GM19193 (cell line): ENCODE results near the gene ERCC6.

Source experiments
- POLR2A ChIP-seq: IDR thresholded peaks from 4 replicates; pipeline ENCODE4 v1.6.1; 2011; ENCODE audit not compliant: insufficient read depth, insufficient read length; ENCODE audit errors: extremely low read depth

Gene ERCC6

DNA sequence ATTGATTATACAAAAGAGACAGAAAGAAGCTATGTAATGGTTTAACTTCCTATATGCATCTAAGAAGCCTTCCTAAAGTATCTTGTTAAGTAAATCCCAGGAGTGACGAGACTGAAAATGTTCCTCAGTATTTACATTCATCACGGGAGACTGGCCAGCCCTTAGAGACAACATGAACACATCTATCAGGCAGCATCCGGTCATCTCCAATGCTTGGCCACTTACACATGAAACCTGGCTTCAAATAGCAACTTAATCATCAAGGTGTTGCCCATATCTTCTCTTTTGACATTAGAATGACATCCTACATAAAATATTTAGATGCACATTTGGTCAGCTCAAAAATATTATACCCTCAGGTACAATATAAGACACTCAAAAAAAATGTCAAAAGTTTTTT, 33.8 kb downstream of the ERCC6 start:
- no peak for TF ChIP-seq POLR2A

DNA sequence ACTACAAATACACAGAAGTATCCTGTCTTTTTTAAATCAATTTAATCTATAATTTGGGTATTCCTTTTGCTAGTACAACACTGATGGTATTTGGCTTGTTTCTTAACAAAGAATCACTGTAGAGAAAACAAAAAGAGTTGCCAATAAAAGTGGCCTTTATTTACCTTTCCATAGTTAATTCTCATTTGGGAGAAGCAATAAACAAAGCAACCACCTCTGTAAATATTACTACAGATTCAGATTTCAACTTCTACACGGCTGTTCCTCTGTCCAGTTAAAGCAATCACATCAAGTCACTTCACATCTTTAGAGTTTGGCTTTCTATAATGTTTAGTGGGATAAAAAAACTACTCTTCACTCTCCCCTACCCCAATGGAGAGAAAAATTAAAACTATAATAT, 34.4 kb downstream of the ERCC6 start:
- TF ChIP-seq POLR2A, result no peak

DNA sequence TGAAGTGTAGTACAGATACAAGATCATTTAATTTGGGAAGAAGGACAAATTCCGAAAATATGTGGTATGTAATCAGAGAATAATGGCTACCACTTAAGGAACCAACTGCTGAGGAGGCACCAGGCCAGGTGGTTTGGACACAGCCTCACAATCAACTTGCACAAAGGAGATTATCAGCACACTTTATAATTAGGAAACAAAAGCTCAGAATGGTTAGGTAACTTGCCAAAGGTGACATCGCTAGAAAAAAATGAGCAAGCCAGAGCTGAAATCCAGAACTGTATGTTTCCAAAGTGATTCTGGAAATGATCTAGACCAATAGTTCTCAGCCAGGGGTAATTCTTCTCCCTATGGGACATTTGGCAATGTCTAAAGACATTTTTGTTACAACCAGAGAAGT, 36.6 kb downstream of the ERCC6 start:
- TF ChIP-seq POLR2A, result no peak

DNA sequence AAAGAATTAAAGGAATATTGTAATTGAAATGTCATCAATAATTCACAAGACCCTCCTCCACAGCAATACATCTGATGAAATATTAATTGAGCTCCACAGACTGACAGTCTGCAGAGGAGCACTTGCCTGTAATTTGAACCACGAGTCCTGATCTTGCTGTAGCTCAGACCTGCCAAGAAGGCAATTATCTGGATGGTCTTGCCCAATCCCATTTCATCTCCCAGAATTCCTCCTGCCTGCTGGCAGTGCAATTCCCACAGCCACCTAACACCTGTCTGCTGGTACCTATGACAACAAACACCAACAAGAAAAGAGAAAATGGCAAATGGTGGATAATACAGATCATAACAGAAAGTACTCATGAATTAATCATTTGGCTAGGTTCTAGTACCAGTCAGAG, 38.5 kb downstream of the ERCC6 start:
- TF ChIP-seq POLR2A, result no peak

DNA sequence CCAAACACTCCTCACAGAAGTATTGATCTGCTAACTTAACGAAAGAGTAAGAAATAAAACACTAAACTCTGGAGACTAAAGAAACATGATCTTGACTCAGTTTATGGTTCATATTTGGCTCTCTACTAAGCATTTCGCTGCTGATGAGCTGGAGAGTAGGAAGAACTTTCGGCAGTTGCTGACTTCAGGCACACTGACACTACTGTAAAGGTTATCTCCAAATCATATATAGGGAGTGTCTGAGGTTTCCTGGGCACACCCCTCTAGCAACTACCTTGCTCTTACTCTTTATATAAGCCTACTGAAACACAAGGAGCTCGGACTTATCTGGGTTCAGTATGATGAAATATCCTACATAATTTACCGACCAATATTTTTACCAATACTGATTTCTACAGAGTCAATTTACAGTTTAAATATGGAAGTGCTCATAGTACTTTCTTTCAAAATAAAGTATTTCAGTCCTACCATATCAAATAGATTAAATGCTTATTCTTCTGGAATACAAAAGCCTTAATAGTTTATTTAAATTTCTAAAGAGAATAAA, 39.5 kb downstream of the ERCC6 start:
- no peak for TF ChIP-seq POLR2A

DNA sequence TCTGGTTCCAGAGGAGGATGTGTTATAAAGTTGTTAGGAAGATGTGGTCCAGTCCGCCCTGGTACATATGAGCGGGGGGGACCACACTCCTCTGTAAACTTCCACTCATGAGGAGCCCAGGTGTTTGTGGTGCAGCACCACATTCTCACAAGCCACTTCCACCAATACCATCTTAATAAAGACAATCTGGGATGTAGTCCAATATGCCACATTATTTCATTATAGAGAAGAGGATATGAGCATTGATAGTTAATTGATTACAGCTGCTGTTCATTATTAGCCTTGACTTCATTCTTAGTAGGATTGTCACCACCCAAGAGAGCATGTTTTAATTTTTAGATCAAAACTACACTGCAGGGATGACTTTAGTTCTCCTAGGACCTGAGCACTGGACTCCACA, 40.5 kb downstream of the ERCC6 start:
- no peak for TF ChIP-seq POLR2A

DNA sequence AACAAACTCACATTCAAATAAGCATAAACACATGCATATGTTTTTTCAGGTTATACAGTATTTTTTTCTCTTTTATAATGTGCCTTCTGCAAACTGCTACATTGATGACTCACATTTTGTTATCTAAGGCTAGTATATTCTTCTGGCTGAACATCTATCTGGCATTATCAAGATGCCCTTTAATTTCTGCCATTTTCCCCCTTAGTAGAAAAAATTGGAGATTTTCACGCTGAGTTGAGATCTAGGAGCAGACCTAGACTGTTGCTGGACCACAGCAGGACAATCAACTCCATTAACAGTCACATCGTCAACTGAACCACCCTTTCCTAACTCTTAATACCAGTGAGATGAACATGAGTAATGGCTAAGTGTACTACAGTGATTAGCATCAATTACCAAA, 41.6 kb downstream of the ERCC6 start:
- no peak for TF ChIP-seq POLR2A

DNA sequence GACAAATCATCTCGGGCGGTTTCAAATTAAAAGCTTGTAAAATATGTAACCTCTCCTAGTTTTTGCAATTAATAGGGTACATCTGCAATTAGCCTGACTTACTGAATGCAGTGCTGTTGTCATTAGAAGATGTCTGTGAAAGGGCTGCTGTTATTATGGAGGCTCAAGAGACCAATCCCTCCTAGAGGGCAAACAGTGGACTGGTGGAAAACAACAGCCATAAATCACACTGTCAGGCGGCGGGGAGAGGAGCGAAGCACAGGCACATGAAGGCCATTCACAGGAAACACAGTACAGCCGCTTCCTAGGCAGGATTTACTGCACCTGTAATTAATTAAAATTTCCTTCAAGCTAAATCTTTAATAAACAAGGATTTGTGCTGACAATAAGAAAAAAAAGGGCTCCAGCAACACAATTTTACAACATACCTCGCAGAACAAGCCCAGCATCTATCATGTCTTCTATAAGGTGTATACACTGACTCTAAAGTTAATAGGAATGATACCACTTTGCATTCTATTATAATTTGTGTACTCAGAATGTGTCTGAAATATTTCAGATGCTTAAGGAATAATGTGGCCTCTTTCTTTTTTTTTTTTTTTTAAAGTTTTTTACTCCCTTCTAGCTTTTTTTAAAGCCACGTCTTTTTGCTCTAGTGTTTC, 50.7 kb downstream of the ERCC6 start:
- TF ChIP-seq POLR2A, result no peak

DNA sequence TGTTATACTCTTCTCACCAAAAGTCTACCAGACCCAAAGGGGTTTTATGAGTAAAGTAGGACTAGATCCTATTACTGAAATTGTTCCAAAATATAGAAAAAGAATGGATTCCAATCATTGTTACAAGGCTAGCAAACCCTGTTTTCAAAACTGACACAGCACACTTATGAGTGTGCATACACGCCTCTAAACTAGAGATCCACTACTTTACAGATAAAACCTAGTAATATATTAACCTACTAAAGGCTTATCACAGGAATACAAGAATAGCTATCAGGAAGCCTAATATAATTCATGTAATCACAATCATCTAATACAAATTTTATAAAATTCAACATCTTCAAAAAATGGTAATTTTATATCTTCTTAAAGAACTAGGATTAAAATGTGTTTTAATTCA, 52.2 kb downstream of the ERCC6 start:
- TF ChIP-seq POLR2A, result no peak

DNA sequence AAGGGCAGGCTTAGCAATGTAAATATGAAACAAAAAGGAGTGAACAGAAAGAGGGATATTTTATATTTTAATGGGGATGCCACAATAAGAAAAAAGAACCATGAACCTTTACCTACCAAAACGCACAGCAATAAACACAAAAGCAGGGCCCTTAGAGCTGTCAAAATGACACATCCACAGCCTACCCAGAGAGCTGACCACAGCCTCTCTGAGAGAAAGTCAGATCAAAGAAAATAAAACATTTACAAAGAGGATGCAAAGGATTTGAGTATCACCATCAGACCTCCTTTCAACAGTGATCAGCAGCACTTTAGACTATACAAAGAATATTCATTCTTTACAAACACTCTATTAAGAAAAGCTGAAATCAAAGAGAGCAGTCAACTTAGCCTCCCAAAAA, 52.9 kb downstream of the ERCC6 start:
- no peak for TF ChIP-seq POLR2A

DNA sequence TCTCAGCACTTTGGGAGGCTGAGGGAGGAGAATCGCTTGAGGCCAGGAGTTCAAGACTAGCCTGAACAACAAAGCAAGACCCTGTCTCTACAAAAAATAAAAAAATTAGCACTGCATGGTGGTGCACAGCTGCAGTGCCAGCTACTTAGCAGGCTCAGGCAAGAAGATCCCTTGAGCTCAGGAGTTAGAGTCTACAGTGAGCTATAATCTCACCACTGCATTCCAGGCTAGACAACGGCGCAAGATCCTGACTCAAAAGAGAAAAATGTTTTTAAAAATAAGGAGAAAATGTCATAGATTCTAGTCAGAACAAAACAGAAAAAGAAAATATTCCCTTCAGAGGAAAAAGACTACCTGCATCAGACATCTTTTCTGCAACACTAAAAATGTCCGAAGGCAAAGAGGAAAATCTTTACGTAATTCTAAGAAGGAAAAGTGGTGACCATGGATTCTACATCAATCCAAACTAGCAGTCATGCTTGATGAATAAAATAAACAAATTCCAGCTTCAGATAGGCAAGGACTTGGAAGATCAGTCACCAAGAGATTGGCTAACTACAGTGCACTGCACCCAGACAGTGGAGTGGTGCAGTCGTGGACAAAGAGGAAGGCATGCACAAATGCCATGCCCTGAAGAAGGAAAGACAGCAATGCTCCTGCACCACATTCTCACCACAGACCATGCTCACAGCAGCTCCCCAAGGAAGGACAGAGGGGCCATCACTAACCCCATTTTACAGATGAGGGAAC, 54.3 kb downstream of the ERCC6 start:
- TF ChIP-seq POLR2A, result no peak

DNA sequence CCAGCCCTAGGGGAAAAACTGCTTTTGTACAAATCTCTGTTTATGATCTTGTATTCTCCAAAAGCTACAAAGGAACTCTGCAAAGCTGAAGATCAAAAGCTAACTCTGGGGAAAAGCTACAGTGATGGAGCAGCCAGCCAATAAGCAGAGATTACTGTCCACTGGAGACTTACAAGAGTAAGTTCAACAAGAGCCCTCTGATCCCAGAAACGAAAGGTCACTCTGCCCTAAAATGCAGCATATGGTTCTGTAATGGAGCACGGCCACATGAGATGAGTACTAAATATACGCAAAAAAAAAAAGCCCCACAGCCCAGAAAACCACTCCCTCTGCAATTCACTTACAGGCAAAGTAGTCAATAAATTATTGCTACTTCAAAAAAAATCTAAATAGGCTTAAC, 60.1 kb downstream of the ERCC6 start:
- TF ChIP-seq POLR2A, result no peak

DNA sequence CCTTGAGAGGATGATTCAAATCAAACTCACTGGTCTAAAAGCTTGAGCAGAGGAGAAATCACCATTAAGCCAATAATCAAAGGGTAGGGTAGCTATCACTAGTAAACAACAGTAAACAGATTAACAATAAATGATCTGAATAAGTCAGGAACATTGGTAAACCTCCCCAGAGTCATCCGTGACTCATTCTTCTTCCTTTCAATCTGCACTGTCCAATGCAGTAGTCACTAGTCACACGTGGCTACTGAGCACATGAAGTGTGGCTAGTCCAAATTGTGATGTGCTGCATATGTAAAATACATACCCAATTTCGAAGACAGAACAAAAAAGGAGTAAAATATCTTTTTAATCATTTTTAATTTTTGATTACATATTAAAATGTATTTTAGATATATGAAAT, 64.0 kb downstream of the ERCC6 start:
- no peak for TF ChIP-seq POLR2A

DNA sequence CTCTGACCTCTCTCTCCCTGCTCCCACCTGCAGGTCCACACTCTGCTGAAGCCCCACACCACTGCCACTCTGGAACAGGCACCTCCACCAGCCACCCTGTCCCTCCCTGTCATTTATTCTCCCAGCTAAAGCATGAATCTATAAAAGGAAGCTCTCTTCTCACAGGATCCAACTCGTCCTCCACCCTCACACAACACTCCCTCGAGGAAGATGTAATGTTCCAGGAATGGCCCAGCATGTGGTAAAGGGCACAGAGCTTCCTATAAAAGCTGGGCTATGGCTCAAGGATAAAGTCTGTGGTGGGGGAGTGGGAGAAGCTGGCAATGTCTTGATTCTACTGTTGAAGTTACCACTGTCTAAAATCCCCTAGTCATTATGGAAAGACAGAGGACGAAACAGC, 67.4 kb downstream of the ERCC6 start:
- TF ChIP-seq POLR2A, result no peak

DNA sequence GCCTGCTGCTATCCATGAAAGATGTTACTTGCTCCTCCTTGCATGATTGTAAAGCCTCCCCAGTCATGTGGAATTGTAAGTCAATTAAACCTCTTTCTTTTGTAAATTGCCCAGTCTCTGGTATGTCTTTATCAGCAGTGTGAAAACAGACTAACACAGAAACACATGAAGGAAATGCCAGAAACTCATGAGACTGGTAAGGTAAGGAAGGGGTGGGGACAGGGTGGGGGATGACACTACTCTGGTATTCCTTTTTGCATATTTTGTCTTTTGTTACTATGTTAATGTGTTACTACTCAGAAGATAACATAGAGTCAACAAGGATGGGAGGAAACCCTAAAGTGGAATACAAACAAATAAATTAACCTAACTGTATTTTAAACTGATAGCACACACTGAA, 73.2 kb downstream of the ERCC6 start:
- TF ChIP-seq POLR2A, result no peak
